HepG2 (cell line): ENCODE results near the gene ATP8B4. TPM values are rescaled to one million over a fixed set of nuclear protein-coding genes. Genes with fewer than 3 reads are reported as not detected.

ENCODE experiments used
- ATAC-seq: fragments of 200-7000 bp; cut with Tn5 transposase; 3 replicates; pipeline ENCODE4 v1.9.1; 2020; ENCODE audit warnings: mild to moderate bottlenecking, moderate library complexity
- BruUV-seq: library from RNA; stranded (reverse); fragments of 400-500 nt; replicated peaks from 2 replicates; lab custom pipeline; 2021; lab: Mats Ljungman, UMichigan
- CTCF ChIA-PET: fragments of 300-600 bp; formaldehyde crosslinking; extraction: SDS; loops from one replicate; lab custom pipeline; 2021; ENCODE audit warnings: low total read pairs, inconsistent platforms, low intra/inter-chr PET ratio; lab: Yijun Ruan, JAX
- POLR2A ChIA-PET: fragments of 350-600 bp; sonication (Branson Sonifier 250); formaldehyde crosslinking; loops from one replicate; lab custom pipeline; 2020; ENCODE audit warnings: antibody characterized with exemption, inconsistent platforms; lab: Yijun Ruan, JAX
- DNase-seq: peaks from one replicate; pipeline ENCODE4 v3.0.0-alpha.2; 2015; ENCODE audit warnings: low spot score
- FAIRE-seq: peaks from 3 replicates; lab custom pipeline; 2011; peaks lifted over from hg19 to GRCh38; lab: Jason Lieb, UNC
- H2AFZ ChIP-seq: one replicate; pipeline ENCODE4 v1.6.1; 2011; ENCODE audit warnings: low read length, inconsistent platforms
- H3K27ac ChIP-seq: fragments of 300-600 bp; 3 replicates; pipeline ENCODE4 v1.8.0; 2011; ENCODE audit warnings: mixed run types, mild to moderate bottlenecking, mixed read lengths, low read length, inconsistent platforms; ENCODE audit not compliant: insufficient read depth; ENCODE audit errors: extremely low read length
- H3K27me3 ChIP-seq, 2 experiments: fragments of 200-600 bp in 1 of 2; 2 replicates in 1 of 2; 3 replicates in 1 of 2; pipeline versions ENCODE4 v1.6.0 to v1.8.0; 2011; ENCODE audit warnings: low read length in 2 of 2, mild to moderate bottlenecking in 2 of 2, moderate library complexity in 2 of 2, inconsistent platforms in 1 of 2; ENCODE audit not compliant: insufficient read depth in 2 of 2, control insufficient read depth in 1 of 2
- H3K36me3 ChIP-seq, 2 experiments: fragments of 200-600 bp in 1 of 2; replicated peaks in 1 of 2; 2 replicates in 1 of 2; 3 replicates in 1 of 2; pipeline versions ENCODE4 v1.5.1 to v1.8.0; 2011; ENCODE audit warnings: low read length in 2 of 2, inconsistent platforms in 1 of 2; ENCODE audit not compliant: insufficient read depth in 2 of 2, control insufficient read depth in 1 of 2
- H3K4me1 ChIP-seq: 2 replicates; pipeline ENCODE4 v1.5.1; 2012; ENCODE audit warnings: low read length, inconsistent platforms; ENCODE audit not compliant: insufficient read depth
- H3K4me2 ChIP-seq: 2 replicates; pipeline ENCODE4 v1.6.0; 2011; ENCODE audit warnings: low read depth, low read length, inconsistent platforms
- H3K4me3 ChIP-seq, 3 experiments: fragments of 200-600 bp in 1 of 3; sonication (generic), shearing (Covaris generic) in 1 of 3; replicated peaks in 1 of 3; 2 replicates each; pipeline ENCODE4 v1.5.1; 2011 to 2016; ENCODE audit warnings: low read length in 3 of 3, inconsistent platforms in 2 of 3, low read depth in 2 of 3, mild to moderate bottlenecking in 2 of 3, control low read depth in 1 of 3, mixed read lengths in 1 of 3; ENCODE audit not compliant: insufficient read depth in 1 of 3
- H3K79me2 ChIP-seq: one replicate; pipeline ENCODE4 v1.6.1; 2011; ENCODE audit warnings: low read length, inconsistent platforms; ENCODE audit not compliant: insufficient read depth
- H3K9ac ChIP-seq: 2 replicates; pipeline ENCODE4 v1.6.0; 2011; ENCODE audit warnings: mild to moderate bottlenecking, low read depth, low read length, inconsistent platforms; ENCODE audit not compliant: insufficient read depth
- H3K9me3 ChIP-seq: 2 replicates; pipeline ENCODE4 v1.5.1; 2012; ENCODE audit warnings: mild to moderate bottlenecking, low read length
- H4K20me1 ChIP-seq: 2 replicates; pipeline ENCODE4 v1.6.0; 2011; ENCODE audit warnings: inconsistent platforms, mild to moderate bottlenecking, low read length, moderate library complexity; ENCODE audit not compliant: insufficient read depth
- BCLAF1 ChIP-seq: fragments of 450-650 bp; IDR thresholded peaks from 2 replicates; pipeline ENCODE4 v1.6.1; 2017; ENCODE audit warnings: mild to moderate bottlenecking
- CEBPB ChIP-seq: IDR thresholded peaks from 2 replicates; pipeline ENCODE4 v1.6.1; 2011; ENCODE audit warnings: low read depth, low read length, improper control_type of control experiment, borderline replicate concordance
- CENPX ChIP-seq: sonication (generic); formaldehyde crosslinking; IDR thresholded peaks from 2 replicates; pipeline ENCODE4 v1.9.0; 2021; ENCODE audit warnings: mild to moderate bottlenecking, missing genetic modification reagents, moderate library complexity
- ELF3 ChIP-seq: IDR thresholded peaks from 2 replicates; pipeline ENCODE4 v1.6.1; 2016; ENCODE audit warnings: missing genetic modification reagents, missing compliant biosample characterization
- HCFC1 ChIP-seq: fragments of 150-350 bp; IDR thresholded peaks from 2 replicates; pipeline ENCODE4 v1.6.1; 2014; ENCODE audit warnings: low read depth, low read length
- MED13 ChIP-seq: sonication (generic); formaldehyde crosslinking; IDR thresholded peaks from 2 replicates; pipeline ENCODE4 v1.5.0; 2020; ENCODE audit warnings: missing genetic modification reagents
- MEIS1 ChIP-seq: sonication (generic); formaldehyde crosslinking; IDR thresholded peaks from 2 replicates; pipeline ENCODE4 v1.9.0; 2021; ENCODE audit warnings: mild to moderate bottlenecking, missing genetic modification reagents, moderate library complexity, borderline replicate concordance
- NAIF1 ChIP-seq: sonication (generic); formaldehyde crosslinking; IDR thresholded peaks from 2 replicates; pipeline ENCODE4 v1.5.0; 2020; ENCODE audit warnings: mild to moderate bottlenecking, missing genetic modification reagents, borderline replicate concordance
- YY1 ChIP-seq: IDR thresholded peaks from 2 replicates; pipeline ENCODE4 v1.6.1; 2011; ENCODE audit warnings: low read length, low read depth, moderate library complexity, mild to moderate bottlenecking; ENCODE audit not compliant: insufficient read depth, insufficient replicate concordance
- ZBTB42 ChIP-seq: sonication (generic); formaldehyde crosslinking; IDR thresholded peaks from 2 replicates; pipeline ENCODE4 v1.5.0; 2020; ENCODE audit warnings: mild to moderate bottlenecking, missing genetic modification reagents
- ZNF282 ChIP-seq: fragments of 450-650 bp; IDR thresholded peaks from 2 replicates; pipeline ENCODE4 v1.6.1; 2018; ENCODE audit not compliant: partially characterized antibody
- ZSCAN20 ChIP-seq: sonication (generic); formaldehyde crosslinking; IDR thresholded peaks from 2 replicates; pipeline ENCODE4 v1.4.0; 2020; ENCODE audit warnings: missing genetic modification reagents, mild to moderate bottlenecking, borderline replicate concordance
- WGBS: methylation state at CpG from one replicate; pipeline ENCODE4 v1.1.6; 2017; ENCODE audit warnings: low lambda C conversion rate; 5-methylcytosine and 5-hydroxymethylcytosine counted together
- in situ Hi-C: cut with HindIII; loops from 2 replicates; pipeline ENCODE4 v1.10.0; 2017; ENCODE audit warnings: low pct_unique_long_range_greater_than_20kb; ENCODE audit not compliant: extremely low pct_ligation_motif_present
- intact Hi-C: fragments of 100-400 bp; cut with micrococcal nuclease; formaldehyde crosslinking; loops from one replicate; pipeline ENCODE4 v1.10.0; 2022; ENCODE audit not compliant: unreplicated experiment
- polyA plus RNA-seq, 8 experiments: library from polyadenylated mRNA; depleted of rRNA in 3 of 8; stranded (reverse) in 7 of 8; unstranded in 1 of 8; fragments of >200 nt; fragmentation: Illumina TruSeq in 4 of 8; extraction: Trizol in 4 of 8; gene quantifications; 2 replicates each; pipeline versions ENCODE4 v1.2.1 to v1.2.3, GENCODE V29; 2011 to 2016; ENCODE audit warnings: low read depth in 4 of 8, missing spikeins in 1 of 8, mixed read lengths in 1 of 8; ENCODE audit not compliant: insufficient read depth in 1 of 8
- total RNA-seq, 5 experiments: library from RNA; depleted of rRNA; stranded (reverse); fragments of >200 nt; fragmentation: Illumina TruSeq; extraction: Trizol; gene quantifications; 2 replicates each; pipeline ENCODE4 v1.2.3, GENCODE V29; 2016; ENCODE audit warnings: low read depth in 1 of 5
- TF ChIP-seq, protein P1 (sequence below): sonication (generic); formaldehyde crosslinking; IDR thresholded peaks from 2 replicates; pipeline ENCODE4 v1.5.1; 2020; ENCODE audit warnings: mild to moderate bottlenecking, missing genetic modification reagents, borderline replicate concordance

Gene ATP8B4
- total and polyA plus RNA-seq, 2 of the 13 experiments (the other 11 are each of a cell fraction or from before 2014, with no cell fraction given), result 0.24 to 0.69 TPM

DNA sequence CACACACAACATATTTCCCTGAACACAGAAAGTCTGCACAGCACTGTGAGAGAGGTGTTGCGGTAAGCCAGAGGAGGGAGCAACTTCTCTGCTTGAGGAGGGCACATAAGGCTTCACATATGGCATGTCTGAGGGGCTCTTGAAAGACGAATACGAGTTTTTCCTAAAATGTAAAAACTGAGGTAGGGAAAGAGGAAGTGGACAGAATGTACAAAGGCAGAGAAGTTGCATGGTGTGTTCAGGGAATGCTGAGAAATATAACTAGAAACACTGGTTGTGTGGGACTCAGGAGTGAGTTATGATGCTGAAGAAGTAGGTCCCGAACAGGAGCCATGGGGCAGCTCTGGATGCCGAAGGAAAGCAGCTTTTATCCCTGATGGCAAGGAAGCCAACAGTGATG is 22.8 kb upstream of the ATP8B4 start:
- CTCF ChIA-PET, result no interaction called here
- in situ Hi-C loops, result loop anchor here (10.0 kb wide), 1 partner anchor 1277 kb away; no protein-coding TSS in a partner anchor
- no TSS peak for BruUV-seq
- FAIRE-seq (no peak), DNase-seq (no peak), ATAC-seq (no peak)
- peaks cover 14% of the 10 kb centered on the region for H3K4me1 ChIP-seq
- H3K36me3 ChIP-seq, result no peaks in the 10 kb centered on the region
- intact Hi-C loops, result no loop called here
- no peak overlapping the region for H3K4me2 ChIP-seq
- H3K27ac ChIP-seq, result no peak overlapping the region
- no peak overlapping the region for H3K4me3 ChIP-seq
- no peaks in the 10 kb centered on the region for H3K9me3 ChIP-seq
- H2AFZ ChIP-seq, result no peak overlapping the region
- no peak overlapping the region for H3K9ac ChIP-seq
- no peaks in the 10 kb centered on the region for H3K79me2 ChIP-seq
- WGBS, result 63% methylated on average over 5 of the region's 5 CpGs
- POLR2A ChIA-PET, result no interaction called here
- H4K20me1 ChIP-seq, result no peaks in the 10 kb centered on the region
- H3K27me3 ChIP-seq, result no peaks in the 10 kb centered on the region
- TF ChIP-seq ZBTB42 (CRISPR knock-in tag) (no peak), ZSCAN20 (CRISPR knock-in tag) (no peak), CEBPB (no peak), ZNF282 (no peak), YY1 (no peak), CENPX (CRISPR knock-in tag) (no peak), MED13 (no peak), BCLAF1 (no peak), ELF3 (CRISPR knock-in tag) (no peak), MEIS1 (CRISPR knock-in tag) (no peak), NAIF1 (no peak), HCFC1 (no peak)
- TF ChIP-seq, protein P1, sequence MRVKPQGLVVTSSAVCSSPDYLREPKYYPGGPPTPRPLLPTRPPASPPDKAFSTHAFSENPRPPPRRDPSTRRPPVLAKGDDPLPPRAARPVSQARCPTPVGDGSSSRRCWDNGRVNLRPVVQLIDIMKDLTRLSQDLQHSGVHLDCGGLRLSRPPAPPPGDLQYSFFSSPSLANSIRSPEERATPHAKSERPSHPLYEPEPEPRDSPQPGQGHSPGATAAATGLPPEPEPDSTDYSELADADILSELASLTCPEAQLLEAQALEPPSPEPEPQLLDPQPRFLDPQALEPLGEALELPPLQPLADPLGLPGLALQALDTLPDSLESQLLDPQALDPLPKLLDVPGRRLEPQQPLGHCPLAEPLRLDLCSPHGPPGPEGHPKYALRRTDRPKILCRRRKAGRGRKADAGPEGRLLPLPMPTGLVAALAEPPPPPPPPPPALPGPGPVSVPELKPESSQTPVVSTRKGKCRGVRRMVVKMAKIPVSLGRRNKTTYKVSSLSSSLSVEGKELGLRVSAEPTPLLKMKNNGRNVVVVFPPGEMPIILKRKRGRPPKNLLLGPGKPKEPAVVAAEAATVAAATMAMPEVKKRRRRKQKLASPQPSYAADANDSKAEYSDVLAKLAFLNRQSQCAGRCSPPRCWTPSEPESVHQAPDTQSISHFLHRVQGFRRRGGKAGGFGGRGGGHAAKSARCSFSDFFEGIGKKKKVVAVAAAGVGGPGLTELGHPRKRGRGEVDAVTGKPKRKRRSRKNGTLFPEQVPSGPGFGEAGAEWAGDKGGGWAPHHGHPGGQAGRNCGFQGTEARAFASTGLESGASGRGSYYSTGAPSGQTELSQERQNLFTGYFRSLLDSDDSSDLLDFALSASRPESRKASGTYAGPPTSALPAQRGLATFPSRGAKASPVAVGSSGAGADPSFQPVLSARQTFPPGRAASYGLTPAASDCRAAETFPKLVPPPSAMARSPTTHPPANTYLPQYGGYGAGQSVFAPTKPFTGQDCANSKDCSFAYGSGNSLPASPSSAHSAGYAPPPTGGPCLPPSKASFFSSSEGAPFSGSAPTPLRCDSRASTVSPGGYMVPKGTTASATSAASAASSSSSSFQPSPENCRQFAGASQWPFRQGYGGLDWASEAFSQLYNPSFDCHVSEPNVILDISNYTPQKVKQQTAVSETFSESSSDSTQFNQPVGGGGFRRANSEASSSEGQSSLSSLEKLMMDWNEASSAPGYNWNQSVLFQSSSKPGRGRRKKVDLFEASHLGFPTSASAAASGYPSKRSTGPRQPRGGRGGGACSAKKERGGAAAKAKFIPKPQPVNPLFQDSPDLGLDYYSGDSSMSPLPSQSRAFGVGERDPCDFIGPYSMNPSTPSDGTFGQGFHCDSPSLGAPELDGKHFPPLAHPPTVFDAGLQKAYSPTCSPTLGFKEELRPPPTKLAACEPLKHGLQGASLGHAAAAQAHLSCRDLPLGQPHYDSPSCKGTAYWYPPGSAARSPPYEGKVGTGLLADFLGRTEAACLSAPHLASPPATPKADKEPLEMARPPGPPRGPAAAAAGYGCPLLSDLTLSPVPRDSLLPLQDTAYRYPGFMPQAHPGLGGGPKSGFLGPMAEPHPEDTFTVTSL, result no peak
